H9 (cell line): ENCODE measurements around the gene ARSI. TPM values are rescaled to one million over a fixed set of nuclear protein-coding genes. Genes with fewer than 3 reads are reported as not detected.

Experiments used
- DNase-seq: peaks from one replicate; pipeline ENCODE4 v3.0.0-alpha.2; 2017
- H2AFZ ChIP-seq: one replicate; pipeline ENCODE4 v1.6.1; 2013; ENCODE audit warnings: mild to moderate bottlenecking, low read length, control low read depth, moderate library complexity
- H2AK5ac ChIP-seq: 2 replicates; pipeline ENCODE4 v1.6.1; 2013; ENCODE audit warnings: low read length, control low read depth, mixed read lengths; ENCODE audit not compliant: insufficient read length
- H2BK120ac ChIP-seq: one replicate; pipeline ENCODE4 v1.6.1; 2013; ENCODE audit warnings: low read depth, mild to moderate bottlenecking, low read length, control low read depth, inconsistent platforms; ENCODE audit not compliant: poor library complexity, severe bottlenecking
- H2BK12ac ChIP-seq: 2 replicates; pipeline ENCODE4 v1.6.1; 2013; ENCODE audit warnings: low read length, control low read depth, mixed read lengths, low read depth; ENCODE audit not compliant: insufficient read length
- H2BK15ac ChIP-seq: 2 replicates; pipeline ENCODE4 v1.6.1; 2013; ENCODE audit warnings: low read depth, low read length, control low read depth
- H2BK20ac ChIP-seq: one replicate; pipeline ENCODE4 v1.6.1; 2013; ENCODE audit warnings: low read depth, mild to moderate bottlenecking, low read length, control low read depth, inconsistent platforms; ENCODE audit not compliant: poor library complexity, severe bottlenecking
- H2BK5ac ChIP-seq: 2 replicates; pipeline ENCODE4 v1.6.1; 2013; ENCODE audit warnings: low read length, control low read depth, mixed read lengths; ENCODE audit not compliant: insufficient read length
- H3K14ac ChIP-seq: 2 replicates; pipeline ENCODE4 v1.6.1; 2013; ENCODE audit warnings: low read length, control low read depth; ENCODE audit not compliant: insufficient read depth
- H3K18ac ChIP-seq: 2 replicates; pipeline ENCODE4 v1.6.1; 2013; ENCODE audit warnings: low read depth, mild to moderate bottlenecking, mixed read lengths, low read length, control low read depth; ENCODE audit not compliant: insufficient read length
- H3K23ac ChIP-seq: 2 replicates; pipeline ENCODE4 v1.6.1; 2013; ENCODE audit warnings: low read length, control low read depth, mixed read lengths, low read depth; ENCODE audit not compliant: insufficient read length
- H3K23me2 ChIP-seq: 2 replicates; pipeline ENCODE4 v1.6.1; 2013; ENCODE audit warnings: low read depth, mild to moderate bottlenecking, mixed read lengths, low read length, control low read depth; ENCODE audit not compliant: insufficient read length, poor library complexity, severe bottlenecking
- H3K27ac ChIP-seq: 2 replicates; pipeline ENCODE4 v1.5.1; 2013; ENCODE audit warnings: low read length, control low read depth, mixed read lengths, low read depth; ENCODE audit not compliant: insufficient read length
- H3K27me3 ChIP-seq: 2 replicates; pipeline ENCODE4 v1.6.1; 2013; ENCODE audit warnings: low read length, control low read depth, inconsistent platforms; ENCODE audit not compliant: insufficient read depth
- H3K4ac ChIP-seq: 2 replicates; pipeline ENCODE4 v1.6.1; 2013; ENCODE audit warnings: low read depth, mild to moderate bottlenecking, control low read depth, inconsistent platforms, low read length, moderate library complexity
- H3K4me1 ChIP-seq: 2 replicates; pipeline ENCODE4 v1.6.1; 2013; ENCODE audit warnings: low read length, control low read depth, inconsistent platforms; ENCODE audit not compliant: insufficient read depth
- H3K4me2 ChIP-seq: 2 replicates; pipeline ENCODE4 v1.6.1; 2013; ENCODE audit warnings: low read length, control low read depth, mixed read lengths; ENCODE audit not compliant: insufficient read length, insufficient read depth
- H3K56ac ChIP-seq: 2 replicates; pipeline ENCODE4 v1.6.1; 2013; ENCODE audit warnings: low read depth, mild to moderate bottlenecking, mixed read lengths, low read length, control low read depth; ENCODE audit not compliant: insufficient read length
- H3K79me1 ChIP-seq: 2 replicates; pipeline ENCODE4 v1.6.1; 2013; ENCODE audit warnings: low read depth, mild to moderate bottlenecking, moderate library complexity, low read length, control low read depth, inconsistent platforms; ENCODE audit not compliant: insufficient read depth, poor library complexity, severe bottlenecking
- H3K79me2 ChIP-seq: 2 replicates; pipeline ENCODE4 v1.6.1; 2013; ENCODE audit warnings: low read length, control low read depth, inconsistent platforms; ENCODE audit not compliant: insufficient read depth
- H3K9ac ChIP-seq: 2 replicates; pipeline ENCODE4 v1.6.1; 2013; ENCODE audit warnings: low read length, control low read depth, mixed read lengths; ENCODE audit not compliant: insufficient read length; ENCODE audit errors: extremely low read depth
- H3K9me3 ChIP-seq: one replicate; pipeline ENCODE4 v1.6.1; 2013; ENCODE audit warnings: low read depth, low read length, inconsistent platforms; ENCODE audit not compliant: control insufficient read depth
- H3T11ph ChIP-seq: one replicate; pipeline ENCODE4 v1.6.1; 2013; ENCODE audit warnings: mild to moderate bottlenecking, low read length, control low read depth, inconsistent platforms
- H4K20me1 ChIP-seq: one replicate; pipeline ENCODE4 v1.6.1; 2013; ENCODE audit not compliant: control insufficient read depth, insufficient read length, insufficient read depth
- H4K5ac ChIP-seq: 2 replicates; pipeline ENCODE4 v1.6.1; 2013; ENCODE audit warnings: low read depth, mild to moderate bottlenecking, mixed read lengths, low read length, control low read depth; ENCODE audit not compliant: insufficient read length
- H4K8ac ChIP-seq: replicated peaks from 2 replicates; pipeline ENCODE4 v1.6.1; 2013; ENCODE audit warnings: low read length, control low read depth, mixed read lengths, low read depth; ENCODE audit not compliant: insufficient read length
- H4K91ac ChIP-seq: 2 replicates; pipeline ENCODE4 v1.6.1; 2013; ENCODE audit warnings: low read depth, mild to moderate bottlenecking, moderate library complexity, mixed read lengths, low read length, control low read depth; ENCODE audit not compliant: insufficient read length
- H3K27ac Mint-ChIP-seq, 3 experiments: 2 replicates in 2 of 3; 3 replicates in 1 of 3; pipeline ENCODE4 v1.8.0; 2020 to 2021; ENCODE audit warnings: mixed read lengths in 3 of 3, mild to moderate bottlenecking in 1 of 3, moderate library complexity in 1 of 3
- H3K27me3 Mint-ChIP-seq: 2 replicates; pipeline ENCODE4 v1.8.0; 2021; ENCODE audit warnings: low read depth, mild to moderate bottlenecking, moderate library complexity, mixed read lengths
- H3K36me3 Mint-ChIP-seq, 3 experiments: 2 replicates in 2 of 3; 3 replicates in 1 of 3; pipeline ENCODE4 v1.8.0; 2020 to 2021; ENCODE audit warnings: low read depth in 3 of 3, mixed read lengths in 3 of 3; ENCODE audit not compliant: insufficient read depth in 1 of 3
- H3K4me1 Mint-ChIP-seq, 2 experiments: 2 replicates each; pipeline ENCODE4 v1.8.0; 2020; ENCODE audit warnings: mixed read lengths in 2 of 2
- H3K4me3 Mint-ChIP-seq, 2 experiments: 2 replicates in 1 of 2; 3 replicates in 1 of 2; pipeline ENCODE4 v1.8.0; 2020 to 2021; ENCODE audit warnings: mild to moderate bottlenecking in 2 of 2, mixed read lengths in 2 of 2, moderate library complexity in 1 of 2
- H3K9me3 Mint-ChIP-seq, 2 experiments: 2 replicates in 1 of 2; 3 replicates in 1 of 2; pipeline ENCODE4 v1.8.0; 2020; ENCODE audit warnings: mild to moderate bottlenecking in 2 of 2, mixed read lengths in 2 of 2, moderate library complexity in 1 of 2
- WGBS: extraction: QIAGEN DNeasy Blood & Tissue Kit; methylation state at CpG from one replicate; pipeline ENCODE4 v1.1.7; 2013; ENCODE audit warnings: missing lambda C conversion rate, low lambda C conversion rate, mixed read lengths; ENCODE audit not compliant: insufficient read length; ENCODE audit errors: extremely low coverage; 5-methylcytosine and 5-hydroxymethylcytosine counted together
- total RNA-seq: library from RNA; stranded (reverse); gene quantifications from 2 replicates; pipeline ENCODE4 v1.2.1, GENCODE V29; 2021
- TF ChIP-seq, protein P1 (sequence below): fragments of 200-600 bp; sonication (generic); conservative IDR thresholded peaks from 3 replicates; pipeline ENCODE4 v1.8.0; 2021; ENCODE audit warnings: antibody characterized with exemption, mild to moderate bottlenecking

The ARSI gene
- total RNA-seq, 1 experiment from 2014 or later, result 1.7 TPM

DNA sequence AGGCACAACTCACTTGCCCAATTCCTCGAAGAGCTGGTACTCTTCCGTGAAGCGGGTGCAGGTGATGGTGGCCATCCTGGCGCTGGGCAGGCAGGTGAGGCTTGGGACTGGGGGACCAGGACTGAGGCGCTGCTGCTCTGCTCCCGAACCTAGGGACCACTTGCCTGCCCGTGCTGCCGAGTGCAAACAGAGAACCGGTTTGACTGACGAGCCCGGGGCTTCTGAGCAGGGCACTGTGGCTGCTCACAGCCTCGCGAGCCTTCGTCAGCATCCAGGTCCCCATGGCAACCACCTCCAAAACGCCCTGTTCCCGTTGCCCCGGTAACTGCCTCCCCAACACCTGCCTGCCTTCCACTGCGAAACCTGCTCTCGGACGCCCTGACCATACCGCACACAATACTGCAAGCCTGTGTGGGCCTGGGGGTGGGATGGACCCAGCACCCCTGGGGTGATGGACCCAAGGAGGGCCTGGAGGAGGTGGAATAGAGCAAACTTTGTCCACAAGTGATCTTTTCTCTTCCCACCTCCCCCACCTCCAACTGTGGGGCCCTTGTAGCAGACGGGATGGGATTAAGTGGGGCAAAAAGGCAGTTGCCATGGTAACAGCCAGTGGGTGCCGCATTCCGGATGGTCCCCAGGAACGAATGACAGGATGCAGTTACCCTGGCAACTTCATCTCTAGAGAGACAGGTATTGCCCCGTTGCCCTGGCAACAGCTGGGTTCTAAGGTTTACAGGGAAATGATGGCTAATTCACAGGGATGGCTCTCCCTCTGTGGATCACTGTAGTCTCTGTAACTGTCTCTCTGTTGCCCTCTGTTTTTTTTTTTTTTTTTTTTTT lies 12.9 kb downstream of the ARSI start, which contains the start of gene CAMK2A:
TSS of gene CAMK2A (minus strand) at position 223 of the 840 bp plus-strand sequence. CDS start at position 75, 148 bp downstream.
- H3K4me2 ChIP-seq, result no peak within 1 kb of the TSS
- H3K4me3 Mint-ChIP-seq, result peak within 1 kb of the TSS in 1 of 2 experiments; percentile 40; a peak in 1 of 5 replicates
- no CpG with 5 or more reads among the region's 26 CpGs for WGBS

More for the DNA sequence above, 12.9 kb downstream of the ARSI start, which contains the start of gene CAMK2A:
- Mint-ChIP-seq H3K36me3 (no peaks in the 10 kb centered on the region), H3K4me1 (peaks cover 11 to 16% of the 10 kb centered on the region in 2 experiments), H3K27ac (no peak within 1 kb of the TSS; a peak in 1 of 7 replicates), H3K9me3 (no peaks in the 10 kb centered on the region; a peak in 1 of 5 replicates), H3K27me3 (peaks cover 15% of the 10 kb centered on the region)
- no peak within 1 kb of the TSS for H2BK20ac ChIP-seq
- H4K20me1 ChIP-seq, result no peaks in the 10 kb centered on the region
- no peak within 1 kb of the TSS for H3K9ac ChIP-seq
- H3K18ac ChIP-seq, result peak within 1 kb of the TSS; percentile 2
- no peaks in the 10 kb centered on the region for H3K79me1 ChIP-seq
- 0 out of 2 replicates have a peak within 1 kb of the TSS, but pooled peaks have one; percentile 4 for H3K14ac ChIP-seq
- H2BK12ac ChIP-seq, result no peak within 1 kb of the TSS
- no peak within 1 kb of the TSS for H2BK120ac ChIP-seq
- H2BK5ac ChIP-seq, result no peak within 1 kb of the TSS
- no peak within 1 kb of the TSS for H4K5ac ChIP-seq
- H3K4me1 ChIP-seq, result no peaks in the 10 kb centered on the region; the same call in 1 of the 2 replicates
- no peaks in the 10 kb centered on the region for H3K79me2 ChIP-seq
- no peaks in the 10 kb centered on the region for H3K27me3 ChIP-seq
- no peak within 1 kb of the TSS for H3T11ph ChIP-seq
- no peak within 1 kb of the TSS for H2AFZ ChIP-seq
- H3K9me3 ChIP-seq, result no peaks in the 10 kb centered on the region
- no peak within 1 kb of the TSS for H4K91ac ChIP-seq
- H3K23ac ChIP-seq, result no peak within 1 kb of the TSS
- peak; percentile 60 for DNase-seq
- H3K27ac ChIP-seq, result no peak within 1 kb of the TSS
- H3K56ac ChIP-seq, result no peak within 1 kb of the TSS
- H3K4ac ChIP-seq, result no peak within 1 kb of the TSS
- no peak within 1 kb of the TSS for H2AK5ac ChIP-seq
- H3K23me2 ChIP-seq, result no peaks in the 10 kb centered on the region
- no peak within 1 kb of the TSS for H4K8ac ChIP-seq
- TF ChIP-seq, protein P1, sequence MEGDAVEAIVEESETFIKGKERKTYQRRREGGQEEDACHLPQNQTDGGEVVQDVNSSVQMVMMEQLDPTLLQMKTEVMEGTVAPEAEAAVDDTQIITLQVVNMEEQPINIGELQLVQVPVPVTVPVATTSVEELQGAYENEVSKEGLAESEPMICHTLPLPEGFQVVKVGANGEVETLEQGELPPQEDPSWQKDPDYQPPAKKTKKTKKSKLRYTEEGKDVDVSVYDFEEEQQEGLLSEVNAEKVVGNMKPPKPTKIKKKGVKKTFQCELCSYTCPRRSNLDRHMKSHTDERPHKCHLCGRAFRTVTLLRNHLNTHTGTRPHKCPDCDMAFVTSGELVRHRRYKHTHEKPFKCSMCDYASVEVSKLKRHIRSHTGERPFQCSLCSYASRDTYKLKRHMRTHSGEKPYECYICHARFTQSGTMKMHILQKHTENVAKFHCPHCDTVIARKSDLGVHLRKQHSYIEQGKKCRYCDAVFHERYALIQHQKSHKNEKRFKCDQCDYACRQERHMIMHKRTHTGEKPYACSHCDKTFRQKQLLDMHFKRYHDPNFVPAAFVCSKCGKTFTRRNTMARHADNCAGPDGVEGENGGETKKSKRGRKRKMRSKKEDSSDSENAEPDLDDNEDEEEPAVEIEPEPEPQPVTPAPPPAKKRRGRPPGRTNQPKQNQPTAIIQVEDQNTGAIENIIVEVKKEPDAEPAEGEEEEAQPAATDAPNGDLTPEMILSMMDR, result no peak
- H2BK15ac ChIP-seq, result no peak within 1 kb of the TSS
